GM06990 (cell line): ENCODE results near the gene ADIPOR1.

Source experiments
- DNase-seq: peaks from one replicate; pipeline ENCODE4 v3.0.0-alpha.2; 2011; ENCODE audit not compliant: insufficient read length; ENCODE audit errors: extremely low read depth
- H3K27me3 ChIP-seq: replicated peaks from 2 replicates; pipeline ENCODE4 v1.6.0; 2011; ENCODE audit warnings: low read length; ENCODE audit not compliant: control insufficient read depth, insufficient read depth
- H3K36me3 ChIP-seq: 2 replicates; pipeline ENCODE4 v1.5.1; 2011; ENCODE audit warnings: low read length; ENCODE audit not compliant: control insufficient read depth, insufficient read depth
- H3K4me3 ChIP-seq: replicated peaks from 2 replicates; pipeline ENCODE4 v1.5.1; 2011; ENCODE audit warnings: low read depth, mild to moderate bottlenecking, control low read depth, low read length
- CTCF ChIP-seq: IDR thresholded peaks from 2 replicates; pipeline ENCODE4 v1.5.1; 2011; ENCODE audit warnings: low read length, control low read depth, mild to moderate bottlenecking, inconsistent platforms; ENCODE audit not compliant: insufficient read depth, poor library complexity, severe bottlenecking

The ADIPOR1 gene

GRCh38 chr1:202958544-202959275 lies 598 bp upstream of the ADIPOR1 start:
- H3K27me3 ChIP-seq: no peaks in the 10 kb centered on the region
- H3K4me3 ChIP-seq: peak overlapping the region; percentile 69
- H3K36me3 ChIP-seq: peaks cover 6% of the 10 kb centered on the region
- DNase-seq: no peak
- TF ChIP-seq CTCF: no peak

- H3K4me3 ChIP-seq: peak overlapping the region; percentile 90
- H3K36me3 ChIP-seq: no peaks in the 10 kb centered on the region
- no peak for TF ChIP-seq CTCF
- no peak for DNase-seq
- no peaks in the 10 kb centered on the region for H3K27me3 ChIP-seq
Measured at GRCh38 chr1:202956969-202957368, 1.1 kb downstream of the ADIPOR1 start.

- H3K36me3 ChIP-seq: peaks cover 2% of the 10 kb centered on the region
- H3K4me3 ChIP-seq: no peak overlapping the region
- no peaks in the 10 kb centered on the region for H3K27me3 ChIP-seq
- no peak for TF ChIP-seq CTCF
- no peak for DNase-seq
Measured at GRCh38 chr1:202954057-202954745, 3.9 kb downstream of the ADIPOR1 start.

- no peak for TF ChIP-seq CTCF
- Histone ChIP-seq H3K27me3 (no peaks in the 10 kb centered on the region), H3K36me3 (peaks cover 3% of the 10 kb centered on the region), H3K4me3 (no peak overlapping the region)
- no peak for DNase-seq
Measured at GRCh38 chr1:202953392-202953791, 4.7 kb downstream of the ADIPOR1 start.

- no peak for TF ChIP-seq CTCF
- Histone ChIP-seq H3K36me3 (peaks cover 3% of the 10 kb centered on the region), H3K27me3 (no peaks in the 10 kb centered on the region), H3K4me3 (no peak overlapping the region)
- no peak for DNase-seq
Measured at GRCh38 chr1:202952818-202953217, 5.3 kb downstream of the ADIPOR1 start.

- Histone ChIP-seq H3K27me3 (no peaks in the 10 kb centered on the region), H3K4me3 (no peak overlapping the region), H3K36me3 (peaks cover 3% of the 10 kb centered on the region)
- no peak for DNase-seq
- TF ChIP-seq CTCF: no peak
Measured at GRCh38 chr1:202952099-202952498, 6.0 kb downstream of the ADIPOR1 start.
